HG03521 (cell line): ENCODE data around the gene PEX11B.
"Not testable (repeated sequence)": the region's sequence is repeated elsewhere in the genome, so short reads cannot be mapped to it uniquely, and the experiment has no call there.

Source experiments
- ATAC-seq: cut with Tn5 transposase; IDR thresholded peaks from one replicate; pipeline ENCODE4 v1.9.1; 2021; ENCODE audit warnings: mild to moderate bottlenecking, moderate library complexity; ENCODE audit not compliant: unreplicated experiment

The PEX11B gene

DNA sequence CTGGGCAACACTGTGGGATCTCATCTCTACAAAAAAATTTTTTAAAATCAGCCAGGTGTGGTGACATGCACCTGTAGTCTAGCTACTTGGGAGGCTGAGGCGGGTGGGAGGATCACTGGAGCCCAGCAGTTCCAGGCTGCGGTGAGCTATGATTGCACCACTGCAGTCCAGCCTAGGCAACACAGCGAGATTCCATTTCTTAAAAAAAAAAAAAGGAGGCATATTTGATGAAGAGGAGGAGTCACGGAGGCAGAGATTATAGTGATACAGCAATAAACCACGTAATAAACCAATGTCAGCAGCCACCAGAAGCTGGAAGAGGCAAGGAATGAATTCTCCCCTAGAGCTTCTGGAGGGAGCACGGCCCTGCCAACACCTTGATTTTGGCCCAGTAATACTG, 35.3 kb upstream of the PEX11B start:
- no peak for ATAC-seq

DNA sequence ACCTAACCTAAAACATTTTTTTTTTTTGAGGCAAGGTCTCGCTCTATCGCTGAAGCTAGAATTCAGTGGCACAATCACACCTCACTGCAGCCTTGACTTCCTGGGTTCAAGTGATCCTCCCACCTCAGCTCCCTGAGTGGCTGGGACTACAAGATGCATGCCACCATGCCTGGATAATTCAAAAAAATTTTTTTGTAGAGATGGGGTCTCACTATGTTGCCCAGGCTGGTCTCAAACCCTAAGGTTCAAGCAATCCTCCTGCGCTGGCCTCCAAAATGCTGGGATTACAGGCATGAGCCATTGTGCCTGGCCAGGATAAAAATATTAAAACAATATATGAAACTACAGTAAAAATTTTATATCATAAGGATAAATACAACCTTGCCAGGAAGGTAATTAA, 34.4 kb upstream of the PEX11B start:
- no peak for ATAC-seq

DNA sequence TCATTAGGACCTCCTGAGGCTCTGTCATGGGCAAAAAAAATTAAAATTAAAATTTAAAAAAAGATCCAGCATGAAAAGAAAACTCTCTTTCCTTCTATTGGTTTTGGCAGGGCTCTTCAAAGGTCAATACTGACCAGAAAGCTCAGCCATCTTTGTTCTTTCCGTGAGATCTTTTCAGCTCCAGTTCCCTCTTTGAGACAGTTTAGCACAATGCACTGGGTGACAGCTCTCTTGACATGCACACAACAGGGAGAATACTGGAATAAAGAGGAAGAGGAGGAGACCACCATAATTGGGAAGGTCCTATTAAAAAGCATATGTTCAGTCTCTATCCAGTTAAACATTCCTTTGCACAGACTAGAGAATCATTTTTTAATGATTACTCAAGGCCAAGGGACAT, 33.0 kb upstream of the PEX11B start:
- no peak for ATAC-seq

DNA sequence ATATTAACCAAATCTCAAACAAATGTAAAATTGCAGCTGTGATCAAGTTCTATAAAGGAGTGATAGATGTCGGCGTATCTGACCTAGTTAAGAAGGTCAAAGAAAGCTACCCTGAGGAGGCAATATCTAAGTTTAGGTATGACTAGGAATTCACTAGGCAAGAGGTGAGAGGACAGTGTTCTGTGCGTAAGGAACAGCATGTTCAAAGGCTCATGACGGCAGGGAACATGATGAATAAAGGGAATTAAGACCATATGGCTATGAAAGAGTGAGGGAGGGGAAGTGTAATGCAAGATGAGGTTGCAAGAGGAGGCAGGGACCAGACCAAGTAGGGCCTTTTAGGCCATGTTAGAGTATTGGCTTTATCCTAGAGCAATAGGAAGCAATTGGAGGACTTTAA, 30.7 kb upstream of the PEX11B start:
- no peak for ATAC-seq

DNA sequence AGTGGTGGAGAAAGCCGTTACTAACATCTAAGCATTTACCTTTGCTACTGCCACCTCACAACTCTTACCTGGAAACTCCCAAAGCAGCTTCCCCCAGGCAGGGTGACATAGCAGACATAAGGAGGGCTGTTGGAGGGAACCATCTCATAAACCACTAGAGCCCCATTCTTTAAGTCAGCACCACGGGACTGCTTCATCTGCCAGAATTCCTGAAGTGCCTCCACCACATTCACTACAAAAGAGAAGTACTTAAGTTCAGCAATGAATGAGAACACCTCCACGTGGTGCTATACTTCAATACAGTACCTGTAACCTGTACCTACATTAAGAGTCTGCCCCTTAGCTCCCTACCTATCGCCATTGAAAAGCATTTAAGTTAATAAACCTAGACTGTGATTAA, 29.0 kb upstream of the PEX11B start:
- no peak for ATAC-seq

DNA sequence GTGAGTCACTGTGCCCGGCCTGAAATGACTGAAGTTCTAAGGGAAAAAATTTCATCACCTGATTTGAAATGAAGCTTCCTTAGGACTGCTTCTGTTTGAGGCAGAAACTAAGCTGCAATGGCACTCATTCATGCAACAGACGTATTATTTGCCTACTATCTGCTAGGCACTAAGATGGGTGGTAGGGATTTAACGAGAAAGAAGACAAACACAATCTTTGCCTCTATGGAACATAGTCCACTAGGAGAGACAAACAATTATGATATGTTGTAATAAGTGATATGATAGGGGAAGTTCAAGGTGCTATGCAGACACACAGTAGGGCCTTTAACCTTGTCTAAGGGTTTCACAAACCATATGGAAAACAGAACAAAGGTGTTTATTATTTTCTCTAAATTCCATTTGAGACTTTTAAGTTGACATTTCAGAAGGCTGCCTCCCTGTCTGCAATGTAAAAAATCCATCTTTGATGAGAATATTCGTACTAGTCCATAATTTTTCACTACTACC, 28.0 kb upstream of the PEX11B start:
- ATAC-seq = no peak

DNA sequence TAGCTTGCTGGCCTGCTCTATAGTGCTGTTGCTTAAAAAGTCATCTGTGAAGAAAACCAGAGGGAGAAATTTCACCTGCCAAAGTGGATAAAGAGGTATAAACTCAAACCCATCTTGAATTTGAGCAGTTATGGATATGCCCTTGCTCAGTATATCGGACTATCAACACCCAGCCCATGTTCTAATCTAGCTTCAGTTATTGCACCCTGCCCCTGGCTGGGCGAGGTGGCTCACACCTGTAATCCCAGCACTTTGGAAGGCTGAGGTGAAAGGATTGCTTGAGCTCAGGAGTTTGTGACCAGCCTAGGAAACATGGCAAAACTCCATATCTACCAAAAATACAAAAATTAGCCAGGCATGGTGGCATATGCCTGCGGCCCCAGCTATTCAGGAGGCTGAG, 26.0 kb upstream of the PEX11B start:
- ATAC-seq = no peak

DNA sequence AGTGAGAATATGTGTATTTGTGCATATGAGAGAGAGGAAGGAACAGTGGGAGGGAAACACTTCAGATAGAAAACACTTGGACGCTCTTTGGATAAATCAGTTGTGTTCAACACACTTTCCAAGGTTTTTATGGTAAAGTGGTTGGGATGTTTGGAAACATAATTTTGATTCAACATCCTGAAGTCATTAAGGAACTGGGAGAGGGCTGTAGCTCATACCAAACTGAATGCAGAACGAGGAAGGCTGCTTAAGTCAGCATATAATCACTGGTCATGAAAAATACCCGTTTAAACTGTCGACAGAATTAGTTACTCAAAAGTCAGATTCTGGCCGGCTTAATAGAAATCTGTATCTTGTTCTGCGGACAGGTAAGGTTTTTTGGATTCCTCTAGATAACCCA, 24.4 kb upstream of the PEX11B start:
- no peak for ATAC-seq

DNA sequence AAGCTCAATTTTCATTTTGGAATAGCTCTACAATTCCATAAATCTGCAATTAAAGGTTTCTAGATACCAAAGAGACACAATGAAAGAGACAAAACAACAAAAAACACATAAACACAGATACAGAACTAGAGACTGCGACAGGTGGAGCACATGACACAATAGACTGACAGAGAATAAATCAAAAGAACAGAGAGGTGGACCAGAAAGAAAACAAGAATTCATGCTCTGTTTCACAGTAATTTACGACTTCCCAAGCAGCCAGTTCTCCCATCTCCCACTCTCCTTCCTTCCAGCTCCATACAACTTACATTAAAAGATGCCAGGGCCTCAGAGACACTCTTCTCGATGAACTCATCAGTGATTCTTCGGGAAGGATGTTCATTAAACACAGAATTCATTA, 23.9 kb upstream of the PEX11B start:
- no peak for ATAC-seq

DNA sequence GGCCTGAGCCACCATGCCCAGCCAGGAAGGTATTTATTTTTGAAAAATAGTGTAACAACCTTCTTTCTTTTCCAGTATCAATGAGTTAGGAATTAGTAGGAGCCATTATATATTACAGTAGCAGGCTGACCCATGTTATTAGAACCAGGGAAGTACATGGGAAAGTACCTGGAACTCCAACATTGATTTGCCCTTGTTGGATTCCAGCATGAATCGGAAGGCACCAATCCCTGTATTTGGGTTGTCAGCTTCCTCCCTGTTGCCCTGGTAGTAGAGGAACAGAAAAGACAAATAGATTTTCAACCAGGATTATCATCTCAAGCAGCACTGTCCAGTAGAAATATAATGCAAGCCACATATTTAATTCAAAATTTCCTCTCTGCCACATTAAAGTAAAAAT, 18.9 kb upstream of the PEX11B start:
- ATAC-seq = no peak

DNA sequence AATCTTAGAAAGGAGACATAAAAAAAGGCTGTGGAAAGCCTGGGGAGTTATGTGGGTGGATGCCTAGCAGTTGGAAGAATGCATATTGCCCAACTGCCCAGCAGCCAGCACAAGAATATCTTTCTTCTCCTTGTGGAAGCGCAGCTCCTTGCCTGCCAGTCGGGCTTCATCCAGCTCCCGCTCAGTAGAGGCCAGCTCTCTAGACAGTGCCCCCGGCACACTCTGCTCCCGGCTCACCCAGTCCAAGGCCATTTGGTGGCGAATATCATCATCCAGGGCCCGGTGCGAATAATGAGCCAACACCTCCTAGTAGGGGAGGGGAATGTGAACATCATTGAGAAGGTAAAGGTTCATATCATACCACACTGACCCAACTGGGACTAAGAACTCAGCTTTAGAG, 17.7 kb upstream of the PEX11B start:
- ATAC-seq = no peak

DNA sequence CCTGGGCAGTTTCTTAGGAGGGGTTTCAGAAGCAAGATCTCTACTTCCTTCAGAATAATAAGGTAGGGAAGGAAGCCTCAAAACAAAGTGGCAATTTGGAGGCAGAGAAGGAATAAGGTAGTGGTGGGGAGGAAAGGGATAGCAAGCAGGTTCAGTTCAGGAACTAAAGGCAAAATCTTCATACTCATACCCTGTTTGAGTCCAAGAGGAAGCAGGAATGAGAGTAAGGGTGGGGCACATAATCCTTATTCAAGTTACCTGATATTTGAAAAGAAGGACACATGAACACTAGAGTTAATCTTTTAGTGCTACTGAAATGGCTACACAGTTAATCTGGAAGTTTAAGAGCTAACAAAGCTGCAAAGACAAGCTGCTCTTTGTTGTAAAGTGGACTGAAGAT, 17.2 kb upstream of the PEX11B start:
- no peak for ATAC-seq

DNA sequence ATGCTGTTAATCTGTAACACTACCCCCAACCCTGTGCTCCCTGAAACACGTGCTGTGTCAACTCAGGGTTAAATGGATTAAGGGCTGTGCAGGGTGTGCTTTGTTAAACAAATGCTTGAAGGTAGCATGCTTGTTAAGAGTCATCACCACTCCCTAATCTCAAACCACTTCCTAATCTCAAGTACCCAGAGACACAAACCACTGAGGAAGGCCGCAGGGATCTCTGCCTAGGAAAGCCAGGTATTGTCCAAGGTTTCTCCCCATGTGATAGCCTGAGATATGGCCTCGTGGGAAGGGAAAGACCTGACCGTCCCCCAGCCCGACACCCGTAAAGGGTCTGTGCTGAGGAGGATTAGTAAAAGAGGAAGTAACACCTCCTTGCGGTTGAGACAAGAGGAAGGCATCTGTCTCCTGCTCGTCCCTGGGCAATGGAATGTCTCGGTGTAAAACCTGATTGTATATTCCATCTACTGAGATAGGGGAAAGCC, 14.0 kb upstream of the PEX11B start:
- not testable (repeated sequence) for ATAC-seq

DNA sequence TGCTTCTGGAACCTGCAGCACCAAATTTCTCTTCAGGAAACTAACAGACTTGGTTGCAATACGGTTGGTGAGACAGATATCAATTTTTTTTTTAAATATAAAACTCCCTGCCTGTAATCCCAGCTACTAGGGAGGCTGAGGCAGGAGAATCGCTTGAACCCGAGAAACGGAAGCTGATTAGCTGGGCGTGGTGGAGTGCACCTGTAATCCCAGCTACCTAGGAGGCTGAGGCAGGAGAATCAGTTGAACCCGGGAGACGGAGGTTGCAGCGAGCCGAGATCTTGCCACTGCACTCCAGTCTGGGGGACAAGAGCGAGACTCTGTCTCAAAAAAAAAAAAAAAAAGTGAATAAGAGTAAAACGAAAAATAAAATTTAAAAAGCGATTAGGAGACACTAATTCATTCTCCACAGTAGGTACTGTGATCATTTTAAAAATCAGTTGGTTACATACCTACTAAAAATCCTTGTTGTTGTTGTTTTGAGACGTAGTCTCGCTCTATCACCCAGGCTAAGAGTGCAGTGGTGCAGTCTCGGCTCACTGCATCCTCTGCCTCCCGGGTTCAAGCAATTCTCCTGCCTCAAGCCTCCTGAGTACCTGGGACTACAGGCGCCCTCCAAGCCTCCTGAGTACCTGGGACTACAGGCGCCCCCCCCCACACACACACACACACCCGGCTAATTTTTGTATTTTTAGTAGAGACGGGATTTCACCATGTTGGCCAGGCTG, 9.6 kb upstream of the PEX11B start:
- no peak for ATAC-seq

DNA sequence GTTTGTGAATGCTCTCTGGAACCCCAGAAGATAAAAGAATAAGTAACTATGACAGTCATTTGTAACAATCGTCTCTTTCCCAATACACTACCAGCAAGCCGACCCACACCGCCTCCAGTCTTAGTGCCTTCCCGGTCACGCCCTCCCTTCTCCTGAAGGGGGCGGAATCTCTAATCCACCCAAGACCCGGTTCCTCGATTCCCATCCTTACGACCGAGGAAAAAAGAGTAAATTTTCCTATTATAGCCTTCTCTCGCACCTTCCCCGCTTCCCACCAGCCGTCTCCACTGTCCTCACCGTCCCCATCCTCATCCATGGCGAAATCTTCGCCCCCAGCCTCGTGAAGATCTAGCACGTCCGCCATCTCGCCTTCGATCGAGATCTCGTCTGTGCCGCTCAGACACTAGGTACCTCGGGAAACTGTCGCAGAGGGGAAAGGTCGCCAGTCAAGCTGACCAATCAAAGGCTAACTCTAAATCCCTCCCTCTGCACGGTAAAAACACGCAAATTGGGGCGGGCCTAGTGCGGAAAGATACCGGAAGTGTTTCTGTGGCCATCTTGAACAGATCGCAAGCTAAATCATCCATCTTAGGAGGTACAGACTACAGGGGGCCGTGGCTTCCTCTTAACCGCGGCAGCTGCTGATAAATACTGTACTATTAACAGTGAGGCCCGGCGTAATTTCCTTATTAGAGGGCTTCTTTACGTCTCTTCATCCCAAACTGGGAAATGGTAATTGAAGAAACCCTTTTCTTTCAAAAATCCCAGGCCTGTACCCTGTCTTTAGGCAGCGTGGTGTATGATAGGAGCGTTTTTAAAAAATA, 8.8 kb upstream of the PEX11B start, which contains the start of gene RBM8A:
RBM8A (minus strand) TSS at position 422 of the 824 bp plus-strand sequence; CDS start at position 364, 58 bp downstream.
- ATAC-seq = peak; percentile 95

DNA sequence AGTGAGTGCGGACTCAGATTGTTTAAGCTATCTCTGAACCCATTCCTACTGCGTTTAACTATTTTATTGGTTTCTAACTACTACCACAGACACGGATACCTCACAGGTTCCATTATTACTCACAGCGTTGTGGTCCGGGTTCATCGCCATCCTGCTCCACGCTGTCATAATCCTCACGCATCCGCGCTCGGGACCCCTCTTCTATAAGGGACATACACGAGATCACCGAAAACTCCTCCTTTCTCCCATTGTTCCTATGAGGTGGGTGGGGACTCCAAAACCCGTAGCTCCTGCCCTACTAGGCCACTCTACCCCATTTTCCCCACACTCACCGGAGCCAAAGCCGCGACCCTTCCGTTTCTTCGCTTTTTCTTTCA, 8.2 kb upstream of the PEX11B start:
- no peak for ATAC-seq

DNA sequence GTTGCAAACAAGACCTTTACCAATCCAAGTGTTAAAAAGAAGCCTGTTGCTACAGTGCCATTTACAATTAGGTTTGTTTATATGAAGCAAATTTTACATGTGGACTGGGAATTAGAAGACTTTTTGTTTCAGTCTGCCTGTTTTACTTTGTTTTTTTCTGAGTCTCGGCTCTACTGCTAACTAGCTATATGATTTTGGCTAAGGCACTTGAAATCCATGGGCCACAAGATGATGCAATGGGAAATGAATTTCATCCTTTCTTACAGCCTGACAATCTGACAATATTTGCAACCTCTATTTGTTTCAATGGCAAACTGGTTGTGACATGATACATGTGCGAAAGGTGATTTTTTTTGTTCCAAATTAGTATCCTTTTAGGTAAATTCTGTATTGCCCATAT, 3.7 kb upstream of the PEX11B start:
- ATAC-seq = no peak

DNA sequence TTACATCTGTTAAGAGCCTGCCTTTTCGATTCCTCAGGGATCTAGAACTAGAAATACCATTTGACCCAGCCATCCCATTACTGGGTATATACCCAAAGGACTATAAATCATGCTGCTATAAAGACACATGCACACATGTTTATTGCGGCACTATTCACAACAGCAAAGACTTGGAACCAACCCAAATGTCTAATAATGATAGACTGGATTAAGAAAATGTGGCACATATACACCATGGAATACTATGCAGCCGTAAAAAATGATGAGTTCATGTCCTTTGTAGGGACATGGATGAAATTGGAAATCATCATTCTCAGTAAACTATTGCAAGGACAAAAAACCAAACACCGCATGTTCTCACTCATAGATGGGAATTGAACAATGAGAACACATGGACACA, 1.8 kb upstream of the PEX11B start:
- not testable (repeated sequence) for ATAC-seq

DNA sequence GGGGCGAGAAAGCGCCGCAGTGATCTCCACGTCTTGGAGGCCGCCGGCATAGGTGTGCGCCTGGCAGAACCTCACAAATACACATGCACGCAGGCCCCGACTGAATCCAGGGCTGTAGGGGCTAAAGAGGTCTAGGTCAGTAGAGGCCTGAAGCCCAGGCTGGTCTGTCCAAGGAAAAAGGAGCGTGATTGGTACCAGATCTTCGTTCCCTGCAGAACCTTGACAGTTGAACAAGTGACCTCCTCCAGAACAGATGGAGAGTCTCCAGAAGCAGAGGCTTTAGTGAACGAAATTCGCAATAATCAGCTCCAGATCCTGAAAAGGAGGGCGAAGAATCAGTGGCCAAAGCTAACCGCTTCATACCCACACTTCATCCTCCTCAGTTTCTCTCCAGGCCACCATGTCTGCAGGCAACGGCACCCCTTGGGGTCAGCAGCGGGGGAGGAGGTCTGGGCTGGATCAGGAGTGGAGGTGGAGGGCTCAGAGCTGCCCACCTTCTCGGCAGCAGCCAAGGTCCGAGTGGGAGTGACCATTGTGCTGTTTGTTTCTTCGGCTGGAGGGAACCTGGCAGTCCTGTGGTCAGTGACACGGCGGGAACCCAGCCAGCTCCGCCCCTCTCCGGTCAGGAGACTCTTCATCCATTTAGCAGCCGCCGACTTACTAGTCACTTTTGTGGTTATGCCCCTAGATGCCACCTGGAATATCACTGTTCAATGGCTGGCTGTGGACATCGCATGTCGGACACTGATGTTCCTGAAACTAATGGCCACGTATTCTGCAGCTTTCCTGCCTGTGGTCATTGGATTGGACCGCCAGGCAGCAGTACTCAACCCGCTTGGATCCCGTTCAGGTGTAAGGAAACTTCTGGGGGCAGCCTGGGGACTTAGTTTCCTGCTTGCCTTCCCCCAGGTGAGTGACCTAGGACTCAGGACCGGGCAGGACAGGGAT, 749 bp upstream of the PEX11B start:
- peak; percentile 9 for ATAC-seq

DNA sequence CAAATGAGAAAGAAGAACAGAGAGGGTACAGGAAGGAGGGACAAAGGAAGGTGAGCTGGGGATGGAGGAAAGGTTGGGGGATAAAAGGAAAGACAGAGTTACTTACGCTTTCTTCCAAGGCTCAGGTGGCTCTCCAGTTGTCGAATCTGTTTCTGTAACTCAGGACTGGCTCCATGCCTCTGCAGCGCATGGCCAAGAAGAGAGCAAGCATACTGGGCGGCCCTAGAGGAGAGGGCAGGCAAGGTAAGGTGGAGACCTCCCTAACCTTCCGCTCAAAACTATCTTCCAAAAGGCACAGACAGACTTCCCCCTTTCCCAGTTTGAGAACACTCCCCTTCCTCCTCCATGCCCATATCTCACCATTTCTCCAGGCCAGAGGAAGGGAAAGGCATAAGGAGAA, 922 bp downstream of the PEX11B start:
- ATAC-seq = no peak

DNA sequence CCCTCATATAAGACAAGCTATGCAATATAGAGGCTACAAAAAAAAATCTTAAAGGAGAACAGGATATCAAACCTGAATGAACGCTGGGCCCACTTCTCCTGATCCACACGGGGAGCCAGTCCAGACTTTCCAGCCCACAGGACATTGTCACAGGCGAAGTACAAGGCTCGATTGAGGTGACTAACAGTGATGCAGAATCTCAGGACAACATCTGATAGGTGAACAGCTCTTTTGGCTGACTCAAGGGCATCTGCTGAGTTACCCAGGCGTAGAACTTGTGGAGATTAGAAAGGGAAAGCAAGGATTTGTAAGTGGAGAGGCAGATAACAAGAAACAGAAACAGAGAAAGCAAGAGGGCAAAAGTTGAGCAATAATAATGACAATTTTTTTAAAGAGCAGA, 1.8 kb downstream of the PEX11B start:
- ATAC-seq = no peak
